Brain microvascular endothelial cell (primary cell): ENCODE data around the gene DISC1.
A peak's percentile ranks its signal among the peaks of the same experiment; 100 is the strongest.

ENCODE experiments used
- DNase-seq: peaks from one replicate; pipeline ENCODE4 v3.0.0-alpha.2; 2020
- H3K27ac ChIP-seq: fragments of 250-450 bp; sonication (Bioruptor Pico); 2 replicates; pipeline ENCODE4 v1.5.1; 2020; ENCODE audit warnings: mild to moderate bottlenecking, moderate library complexity
- H3K27me3 ChIP-seq: fragments of 250-450 bp; sonication (Bioruptor Pico); replicated peaks from 2 replicates; pipeline ENCODE4 v1.5.1; 2020; ENCODE audit warnings: mild to moderate bottlenecking
- H3K36me3 ChIP-seq: fragments of 250-450 bp; sonication (Bioruptor Pico); replicated peaks from 2 replicates; pipeline ENCODE4 v1.5.1; 2020; ENCODE audit warnings: mild to moderate bottlenecking
- H3K4me3 ChIP-seq: 2 replicates; pipeline ENCODE4 v1.5.1; 2011; ENCODE audit warnings: low read depth, mild to moderate bottlenecking, control low read depth, low read length, moderate library complexity
- CTCF ChIP-seq: IDR thresholded peaks from 2 replicates; pipeline ENCODE4 v1.5.1; 2011; ENCODE audit warnings: low read depth, mild to moderate bottlenecking, moderate library complexity, low read length, control low read depth, inconsistent platforms; ENCODE audit errors: missing control alignments
- in situ Hi-C: cut with HindIII; loops from 2 replicates; pipeline ENCODE4 v1.10.0; 2017; ENCODE audit warnings: low sequenced_read_pairs, low pct_ligation_motif_present

Gene DISC1

GRCh38 chr1:231774719-231775335 lies 148.2 kb downstream of the DISC1 start:
- H3K27ac ChIP-seq = no peak overlapping the region
- no peak overlapping the region for H3K4me3 ChIP-seq
- no peaks in the 10 kb centered on the region for H3K36me3 ChIP-seq
- in situ Hi-C loops = no loop called here
- DNase-seq = no peak
- H3K27me3 ChIP-seq = no peaks in the 10 kb centered on the region
- TF ChIP-seq CTCF = no peak

GRCh38 chr1:231776010-231776756 lies 149.6 kb downstream of the DISC1 start:
- H3K27me3 ChIP-seq = no peaks in the 10 kb centered on the region
- peak; percentile 19 for TF ChIP-seq CTCF
- H3K4me3 ChIP-seq = no peak overlapping the region
- DNase-seq = peak; percentile 78
- H3K36me3 ChIP-seq = no peaks in the 10 kb centered on the region
- in situ Hi-C loops = no loop called here
- H3K27ac ChIP-seq = no peak overlapping the region

- Histone ChIP-seq H3K27ac (no peak overlapping the region), H3K27me3 (no peaks in the 10 kb centered on the region), H3K36me3 (no peaks in the 10 kb centered on the region), H3K4me3 (no peak overlapping the region)
- in situ Hi-C loops = no loop called here
- TF ChIP-seq CTCF = no peak
- DNase-seq = no peak
These were observed 150.1 kb downstream of the DISC1 start for GRCh38 chr1:231776757-231777062.

GRCh38 chr1:231778009-231778719 lies 151.6 kb downstream of the DISC1 start:
- H3K4me3 ChIP-seq = no peak overlapping the region
- H3K36me3 ChIP-seq = no peaks in the 10 kb centered on the region
- no peaks in the 10 kb centered on the region for H3K27me3 ChIP-seq
- TF ChIP-seq CTCF = no peak
- peak; percentile 45 for DNase-seq
- in situ Hi-C loops = no loop called here
- no peak overlapping the region for H3K27ac ChIP-seq

GRCh38 chr1:231779081-231779480 lies 152.5 kb downstream of the DISC1 start:
- in situ Hi-C loops = no loop called here
- DNase-seq = no peak
- no peak overlapping the region for H3K27ac ChIP-seq
- no peaks in the 10 kb centered on the region for H3K27me3 ChIP-seq
- TF ChIP-seq CTCF = no peak
- no peaks in the 10 kb centered on the region for H3K36me3 ChIP-seq
- no peak overlapping the region for H3K4me3 ChIP-seq
